Measurements from ENCODE around the gene SETX.
"Not testable (repeated sequence)": the region's sequence is repeated elsewhere in the genome, so short reads cannot be mapped to it uniquely, and the experiment has no call there.

GRCh38 chr9:132377769-132378168 lies 23.0 kb upstream of the SETX start:
- TF ChIP-seq CTCF (tag by site-specific recombination; IDR thresholded peaks at IDR 0.05); ZBTB49 (tag by site-specific recombination; IDR thresholded peaks at IDR 0.05; ENCODE audit: low read depth); REST (tag by site-specific recombination; IDR thresholded peaks at IDR 0.05): not testable (repeated sequence)

All from HEK293 (cell line).